GM18951 (cell line): ENCODE results near the gene LPCAT4.

Source experiments
- POLR2A ChIP-seq: IDR thresholded peaks from 4 replicates; pipeline ENCODE4 v1.6.1; 2011; ENCODE audit warnings: mild to moderate bottlenecking; ENCODE audit not compliant: insufficient read length, insufficient read depth; ENCODE audit errors: extremely low read depth
- in situ Hi-C: fragments of 300-500 bp; cut with MboI; formaldehyde crosslinking; loops from one replicate; pipeline ENCODE4 v1.12.0; 2022; ENCODE audit warnings: low sequenced_read_pairs, mixed read lengths, inconsistent platforms; ENCODE audit not compliant: unreplicated experiment

LPCAT4 gene

GRCh38 chr15:34338347-34338746 lies 28.6 kb downstream of the LPCAT4 start:
- in situ Hi-C loops, result no loop called here
- TF ChIP-seq POLR2A, result no peak

GRCh38 chr15:34337557-34338306 lies 29.3 kb downstream of the LPCAT4 start, which contains the start of gene SLC12A6:
Gene SLC12A6, minus strand, starts transcription at chr15:34337781. Its CDS starts 1,101 bp downstream, at chr15:34336680.
- TF ChIP-seq POLR2A, result peak; percentile 84
- in situ Hi-C loops, result no loop called here

GRCh38 chr15:34336991-34337556 lies 29.9 kb downstream of the LPCAT4 start:
- in situ Hi-C loops, result no loop called here
- TF ChIP-seq POLR2A, result no peak

- in situ Hi-C loops, result no loop called here
- TF ChIP-seq POLR2A, result peak; percentile 34
Observed at GRCh38 chr15:34336231-34336990, 30.6 kb downstream of the LPCAT4 start.

GRCh38 chr15:34335176-34336032 lies 31.6 kb downstream of the LPCAT4 start:
- in situ Hi-C loops, result no loop called here
- no peak for TF ChIP-seq POLR2A

- in situ Hi-C loops, result no loop called here
- TF ChIP-seq POLR2A, result no peak
Observed at GRCh38 chr15:34334672-34335071, 32.3 kb downstream of the LPCAT4 start.

- TF ChIP-seq POLR2A, result no peak
- in situ Hi-C loops, result no loop called here
Observed at GRCh38 chr15:34332553-34333120, 34.4 kb downstream of the LPCAT4 start.

- no peak for TF ChIP-seq POLR2A
- in situ Hi-C loops, result no loop called here
Observed at GRCh38 chr15:34331809-34332208, 35.2 kb downstream of the LPCAT4 start.

- no peak for TF ChIP-seq POLR2A
- in situ Hi-C loops, result no loop called here
Observed at GRCh38 chr15:34330279-34330678, 36.7 kb downstream of the LPCAT4 start.

GRCh38 chr15:34329006-34329405 lies 38.0 kb downstream of the LPCAT4 start:
- in situ Hi-C loops, result no loop called here
- no peak for TF ChIP-seq POLR2A

GRCh38 chr15:34327906-34328305 lies 39.1 kb downstream of the LPCAT4 start:
- no peak for TF ChIP-seq POLR2A
- in situ Hi-C loops, result no loop called here

GRCh38 chr15:34325368-34325767 lies 41.6 kb downstream of the LPCAT4 start:
- in situ Hi-C loops, result no loop called here

More at GRCh38 chr15:34325368-34325767, 41.6 kb downstream of the LPCAT4 start:
- TF ChIP-seq POLR2A, result no peak
